OCI-LY3 (cell line): ENCODE measurements around the gene PTPN3.

ENCODE experiments used
- H2AFZ ChIP-seq: fragments of 200-600, 300-600 bp; shearing (Covaris generic); 2 replicates; pipeline ENCODE4 v1.6.0; 2014; ENCODE audit warnings: antibody characterized with exemption, low read depth, low read length
- H3K27ac ChIP-seq: fragments of 200-600, 300-600 bp; sonication (generic); 2 replicates; pipeline ENCODE4 v1.5.1; 2014; ENCODE audit warnings: mild to moderate bottlenecking, low read length, moderate library complexity, mixed read lengths
- H3K27me3 ChIP-seq: fragments of 200-600, 300-600 bp; sonication (generic); 2 replicates; pipeline ENCODE4 v1.6.1; 2014; ENCODE audit warnings: low read depth, low read length, mixed read lengths
- H3K36me3 ChIP-seq: fragments of 200-600, 300-600 bp; sonication (generic); replicated peaks from 2 replicates; pipeline ENCODE3; 2014; ENCODE audit warnings: low read depth, low read length, mixed read lengths
- H3K4me1 ChIP-seq: fragments of 300-600, 200-600 bp; sonication (generic); 2 replicates; pipeline ENCODE4 v1.6.1; 2014; ENCODE audit warnings: low read length, mixed read lengths
- H3K4me2 ChIP-seq: fragments of 200-600, 300-600 bp; sonication (generic); 2 replicates; pipeline ENCODE4 v1.6.1; 2014; ENCODE audit warnings: low read length, mixed read lengths
- H3K4me3 ChIP-seq: fragments of 300-600, 200-600 bp; sonication (generic); 2 replicates; pipeline ENCODE4 v1.5.1; 2014; ENCODE audit warnings: antibody characterized with exemption, mild to moderate bottlenecking, low read length, moderate library complexity
- H3K79me2 ChIP-seq: fragments of 300-600, 200-600 bp; shearing (Covaris generic); 2 replicates; pipeline ENCODE4 v1.6.1; 2014; ENCODE audit warnings: mild to moderate bottlenecking, low read length, mixed read lengths
- H3K9ac ChIP-seq: fragments of 300-600, 200-600 bp; shearing (Covaris generic); 2 replicates; pipeline ENCODE4 v1.6.0; 2014; ENCODE audit warnings: mild to moderate bottlenecking, low read length, moderate library complexity
- H3K9me3 ChIP-seq: fragments of 200-600, 300-600 bp; shearing (Covaris generic); 2 replicates; pipeline ENCODE4 v1.6.1; 2014; ENCODE audit warnings: low read length, mixed read lengths; ENCODE audit not compliant: insufficient read depth
- H4K20me1 ChIP-seq: fragments of 200-600, 300-600 bp; sonication (generic); 2 replicates; pipeline ENCODE4 v1.6.1; 2016; ENCODE audit warnings: low read length, mixed read lengths; ENCODE audit not compliant: insufficient read depth
- CTCF ChIP-seq: fragments of 200-600, 300-600 bp; sonication (generic); IDR thresholded peaks from 2 replicates; pipeline ENCODE4 v1.5.1; 2014; ENCODE audit warnings: antibody characterized with exemption, low read length, low read depth
- EZH2phosphoT487 ChIP-seq: fragments of 200-600 bp; shearing (Covaris generic); IDR thresholded peaks from 2 replicates; pipeline ENCODE4 v1.6.1; 2018; ENCODE audit warnings: antibody characterized with exemption, mixed run types, low read depth

The PTPN3 gene

GRCh38 chr9:109378316-109378715 lies 119.8 kb downstream of the PTPN3 start:
- Histone ChIP-seq H3K27me3 (peaks cover 6% of the 10 kb centered on the region), H2AFZ (no peak overlapping the region), H4K20me1 (no peaks in the 10 kb centered on the region), H3K9me3 (no peaks in the 10 kb centered on the region), H3K79me2 (no peaks in the 10 kb centered on the region), H3K27ac (no peak overlapping the region), H3K9ac (no peak overlapping the region), H3K4me2 (no peak overlapping the region), H3K36me3 (no peaks in the 10 kb centered on the region), H3K4me3 (no peak overlapping the region), H3K4me1 (peaks cover 28% of the 10 kb centered on the region)
- TF ChIP-seq CTCF: no peak
- no peak for TF ChIP-seq EZH2phosphoT487

- H3K9ac ChIP-seq: no peak overlapping the region
- H3K27ac ChIP-seq: no peak overlapping the region
- no peak overlapping the region for H3K4me3 ChIP-seq
- no peaks in the 10 kb centered on the region for H3K9me3 ChIP-seq
- no peaks in the 10 kb centered on the region for H3K36me3 ChIP-seq
- no peaks in the 10 kb centered on the region for H3K27me3 ChIP-seq
- no peak for TF ChIP-seq CTCF
- no peak for TF ChIP-seq EZH2phosphoT487
- H2AFZ ChIP-seq: no peak overlapping the region
- H3K4me1 ChIP-seq: no peaks in the 10 kb centered on the region
- no peak overlapping the region for H3K4me2 ChIP-seq
- H3K79me2 ChIP-seq: no peaks in the 10 kb centered on the region
- no peaks in the 10 kb centered on the region for H4K20me1 ChIP-seq
These were observed 125.9 kb downstream of the PTPN3 start for GRCh38 chr9:109372246-109372645.

- Histone ChIP-seq H4K20me1 (no peaks in the 10 kb centered on the region), H3K9ac (no peak overlapping the region), H3K4me1 (no peaks in the 10 kb centered on the region), H3K36me3 (no peaks in the 10 kb centered on the region), H3K9me3 (no peaks in the 10 kb centered on the region), H2AFZ (no peak overlapping the region), H3K4me3 (no peak overlapping the region), H3K4me2 (no peak overlapping the region), H3K27me3 (no peaks in the 10 kb centered on the region), H3K27ac (no peak overlapping the region), H3K79me2 (no peaks in the 10 kb centered on the region)
- no peak for TF ChIP-seq CTCF
These were observed 126.7 kb downstream of the PTPN3 start for GRCh38 chr9:109371374-109371773.

GRCh38 chr9:109369285-109369684 lies 128.8 kb downstream of the PTPN3 start:
- Histone ChIP-seq H3K36me3 (no peaks in the 10 kb centered on the region), H3K4me1 (no peaks in the 10 kb centered on the region), H3K9me3 (no peaks in the 10 kb centered on the region), H3K4me3 (no peak overlapping the region), H3K4me2 (no peak overlapping the region), H3K79me2 (no peaks in the 10 kb centered on the region), H3K9ac (no peak overlapping the region), H3K27me3 (no peaks in the 10 kb centered on the region), H4K20me1 (no peaks in the 10 kb centered on the region), H2AFZ (no peak overlapping the region), H3K27ac (no peak overlapping the region)
- TF ChIP-seq EZH2phosphoT487 (no peak), CTCF (no peak)
